Renal cortex interstitium (tissue), 11 donors: ENCODE data around the gene DHX58. TPM values are rescaled to one million over a fixed set of nuclear protein-coding genes. Genes with fewer than 3 reads are reported as not detected.

Experiments used
- DNase-seq, 11 donors: peaks; one replicate each; pipeline ENCODE4 v3.0.0-alpha.2; 2013; ENCODE audit warnings: low read depth in 9 of 11, low spot score in 4 of 11; ENCODE audit errors: extremely low read depth in 1 of 11
- polyA plus RNA-seq, 3 donors: library from polyadenylated mRNA; unstranded; fragments of 120-200 nt; gene quantifications; one replicate each; pipeline ENCODE4 v1.2.1, GENCODE V29; 2013; ENCODE audit not compliant: insufficient read length in 3 of 3

DHX58 gene
- polyA plus RNA-seq, 3 donors: 7.1 to 13.3 (median 7.1) TPM

DNA sequence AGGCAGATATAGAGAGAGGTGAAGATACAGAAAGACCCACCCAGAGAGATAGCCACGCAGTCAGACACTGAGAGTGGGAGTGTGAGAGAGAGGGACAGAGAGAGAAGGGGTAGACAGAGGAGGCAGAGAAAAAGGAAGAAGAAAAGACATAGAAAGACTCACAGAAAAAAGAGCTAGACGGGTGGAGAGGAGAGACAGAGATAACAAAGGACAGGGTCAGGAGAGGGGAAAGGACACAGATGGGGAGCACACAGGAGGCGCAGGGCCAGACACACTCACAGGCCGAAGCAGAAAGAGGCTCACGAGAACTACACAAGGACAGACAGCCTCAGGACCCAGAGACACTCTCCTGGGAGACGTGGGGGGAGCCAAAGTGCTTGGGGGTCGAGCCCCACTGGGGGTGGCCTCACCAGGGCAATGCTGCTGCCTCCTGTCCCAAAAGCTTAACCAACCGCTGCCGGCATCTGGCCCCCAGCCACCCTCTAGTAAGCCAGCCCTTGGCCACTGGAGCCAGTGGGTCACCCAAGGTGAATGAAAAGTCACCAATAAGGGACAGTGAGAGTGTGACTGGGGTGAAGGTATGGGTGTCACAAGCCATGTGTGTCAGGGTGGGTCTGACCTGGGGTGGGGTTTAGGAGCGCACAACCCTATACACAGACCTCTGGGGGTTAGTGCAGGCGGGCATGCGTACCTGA, 18.0 kb downstream of the DHX58 start:
- no peak for DNase-seq

- no peak for DNase-seq
Measured at GRCh38 chr17:42092939-42093338, 19.6 kb downstream of the DHX58 start.

GRCh38 chr17:42090964-42091790, 21.3 kb downstream of the DHX58 start:
- no peak for DNase-seq

- no peak for DNase-seq
Measured at GRCh38 chr17:42088736-42089135, 23.8 kb downstream of the DHX58 start.

GRCh38 chr17:42087736-42088705, 24.5 kb downstream of the DHX58 start:
- DNase-seq: no peak

- DNase-seq: no peak
Measured at GRCh38 chr17:42087042-42087701, 25.3 kb downstream of the DHX58 start.

DNA sequence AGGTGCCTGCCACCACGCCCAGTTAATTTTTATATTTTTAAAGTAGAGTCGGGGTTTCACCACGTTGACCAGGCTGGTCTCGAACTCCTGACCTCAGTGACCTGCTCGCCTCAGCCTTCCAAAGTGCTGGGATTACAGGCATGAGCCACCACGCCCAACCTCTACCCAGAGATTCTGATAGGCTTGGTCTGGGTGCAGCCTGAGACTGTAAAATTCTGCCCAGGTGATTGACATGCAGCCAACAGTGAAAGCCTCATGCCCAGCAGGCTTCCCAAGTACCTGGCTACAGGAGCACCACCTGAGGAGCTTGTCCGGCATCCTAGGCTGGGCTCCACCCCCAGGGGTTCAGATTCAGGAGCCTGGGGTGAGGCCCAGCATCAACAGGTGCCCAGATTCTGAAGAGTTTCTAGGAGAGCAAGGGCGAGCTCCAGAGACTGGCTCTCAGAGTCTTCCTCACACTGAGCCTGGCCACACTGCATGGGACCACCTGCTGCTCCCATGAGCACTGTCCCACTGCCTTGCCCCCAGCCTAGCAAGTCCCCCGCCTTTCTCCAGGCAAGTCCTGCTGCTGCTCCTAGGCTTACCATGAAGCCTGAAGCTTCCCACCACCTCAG, 30.9 kb downstream of the DHX58 start:
- DNase-seq: no peak

GRCh38 chr17:42079541-42079940, 33.0 kb downstream of the DHX58 start:
- DNase-seq: no peak

DNA sequence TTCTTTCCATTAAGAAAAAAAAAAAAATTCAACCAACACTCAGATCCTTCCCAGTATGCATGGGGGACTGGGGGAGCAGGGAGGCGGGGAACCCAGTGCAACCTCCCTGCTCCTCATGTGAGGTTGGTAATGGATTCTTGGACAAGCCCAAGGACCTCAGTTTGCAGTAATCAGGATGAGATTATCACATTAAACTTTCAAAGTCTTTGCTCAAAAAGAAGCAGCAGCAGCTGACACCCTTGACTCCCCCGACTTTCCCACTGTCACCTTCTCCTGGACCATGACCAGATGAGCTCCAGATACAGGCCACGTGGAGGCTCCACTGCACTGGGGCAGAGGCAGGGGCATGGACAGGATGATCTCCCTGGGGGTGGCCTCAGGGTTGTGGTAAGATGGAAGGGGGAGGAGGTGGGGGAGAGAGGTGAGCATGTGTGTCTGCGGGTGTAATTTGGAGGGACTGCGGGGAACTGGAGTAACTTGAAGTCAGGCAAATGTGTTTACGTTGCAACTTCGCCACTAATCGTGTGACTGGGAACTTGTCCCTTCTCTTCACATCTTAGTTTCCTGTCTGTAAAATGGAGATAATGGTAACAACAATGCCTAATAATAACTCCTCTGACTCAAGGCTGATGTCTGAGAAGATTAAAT, 34.0 kb downstream of the DHX58 start:
- DNase-seq: no peak

DNA sequence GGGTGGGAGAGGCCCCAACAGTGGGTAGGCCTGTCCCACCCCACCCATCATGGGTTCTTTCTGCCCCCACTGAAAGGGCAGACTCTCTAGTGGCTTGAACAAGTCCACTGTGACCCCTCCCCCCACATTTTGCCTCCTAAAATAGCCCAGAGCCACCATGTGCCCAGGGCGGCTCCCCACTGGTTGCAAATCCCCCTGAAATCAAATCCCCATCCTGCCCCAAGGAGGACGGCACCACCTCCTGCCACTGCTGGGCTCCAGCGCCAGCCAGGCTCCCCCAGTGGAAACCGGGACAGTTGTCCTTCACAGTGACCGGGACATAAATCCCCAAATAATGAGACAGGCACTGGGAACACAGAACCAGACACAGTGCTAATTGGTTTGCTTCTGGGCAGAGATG, 34.8 kb downstream of the DHX58 start:
- DNase-seq: no peak

GRCh38 chr17:42076797-42077559, 35.5 kb downstream of the DHX58 start:
- no peak for DNase-seq

- DNase-seq: no peak
Measured at GRCh38 chr17:42075789-42076188, 36.7 kb downstream of the DHX58 start.

DNA sequence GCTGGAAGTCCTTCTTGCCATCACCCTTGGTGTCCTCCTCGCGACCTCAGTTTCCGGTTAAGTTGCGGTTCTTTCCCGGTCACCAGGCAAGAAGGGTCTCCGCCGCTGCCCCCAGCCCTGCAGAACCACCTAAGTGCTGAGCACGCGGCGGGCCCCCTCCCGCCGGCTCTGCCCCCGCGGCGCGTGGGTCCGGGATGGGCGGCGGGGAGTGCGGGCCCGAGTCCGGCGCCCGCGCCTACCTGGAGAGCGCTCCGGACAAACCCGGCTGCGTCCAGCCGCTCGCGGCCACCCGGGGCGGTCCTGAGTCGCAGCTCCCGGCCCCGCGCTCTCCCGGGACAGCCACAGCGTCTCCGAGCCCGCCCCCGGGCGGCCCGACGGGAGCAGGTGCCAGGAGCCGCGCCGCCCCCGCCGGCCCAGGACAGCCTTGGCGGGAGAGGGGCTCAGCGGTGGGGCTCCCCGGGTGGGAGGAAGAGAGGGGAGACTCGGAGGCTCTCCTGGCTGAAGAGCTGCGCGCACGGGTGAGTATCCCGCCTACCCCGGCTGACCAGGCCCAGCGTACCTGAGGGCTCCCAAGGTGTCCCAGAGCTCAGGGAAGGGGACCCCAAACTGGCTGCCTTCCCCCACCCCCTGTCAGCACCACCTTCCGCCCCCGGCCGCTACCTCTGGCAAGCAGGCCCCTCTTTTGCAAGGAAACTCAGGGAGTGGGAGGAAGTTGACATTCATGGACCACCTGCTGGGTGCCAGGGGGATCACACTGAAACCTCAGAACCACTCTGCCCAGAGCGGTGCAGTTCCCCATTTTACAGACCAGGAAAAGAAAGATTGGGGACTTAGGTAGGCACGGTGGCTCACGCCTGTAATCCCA, 40.0 kb downstream of the DHX58 start:
- no peak for DNase-seq

DNA sequence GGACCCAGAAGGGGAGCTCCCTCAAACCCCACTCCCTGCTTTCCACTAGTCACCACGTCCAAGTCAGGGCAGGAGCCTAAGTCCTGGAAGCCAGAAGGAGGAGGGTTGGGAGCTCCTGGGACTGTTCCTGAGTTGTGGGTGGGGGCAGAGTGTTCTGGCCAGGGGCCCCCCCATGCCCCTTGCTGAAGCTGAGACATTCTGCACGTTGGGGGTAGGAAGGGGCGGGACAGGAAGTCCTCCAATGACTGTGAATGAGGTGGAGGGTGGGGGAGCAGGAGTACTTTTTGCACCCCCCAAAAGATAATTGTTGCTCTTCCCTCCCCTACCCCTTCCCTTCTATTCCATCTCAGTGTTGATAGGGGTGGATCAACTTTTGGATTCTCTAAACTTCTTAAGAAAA, 40.7 kb downstream of the DHX58 start:
- no peak for DNase-seq

DNA sequence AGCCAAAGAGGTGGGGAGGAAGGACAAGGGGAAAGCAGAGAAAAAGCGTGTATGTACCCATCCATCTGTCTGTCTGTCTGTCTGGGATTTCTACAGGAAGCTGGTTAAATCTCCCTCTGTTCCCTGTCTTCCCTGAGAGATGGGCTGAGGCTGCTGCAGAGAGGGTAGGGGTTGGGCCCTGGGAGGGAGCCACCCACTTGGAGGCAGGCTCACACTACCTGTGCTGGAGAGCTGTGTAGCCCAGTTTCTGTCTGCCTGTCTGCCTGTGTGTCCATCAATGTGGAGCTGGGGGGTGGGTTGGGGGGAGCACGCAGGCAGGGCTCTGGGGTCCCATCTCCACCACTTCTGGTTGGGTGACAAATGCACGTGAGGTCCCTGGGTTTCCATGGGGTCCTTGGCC, 43.5 kb downstream of the DHX58 start:
- no peak for DNase-seq

DNA sequence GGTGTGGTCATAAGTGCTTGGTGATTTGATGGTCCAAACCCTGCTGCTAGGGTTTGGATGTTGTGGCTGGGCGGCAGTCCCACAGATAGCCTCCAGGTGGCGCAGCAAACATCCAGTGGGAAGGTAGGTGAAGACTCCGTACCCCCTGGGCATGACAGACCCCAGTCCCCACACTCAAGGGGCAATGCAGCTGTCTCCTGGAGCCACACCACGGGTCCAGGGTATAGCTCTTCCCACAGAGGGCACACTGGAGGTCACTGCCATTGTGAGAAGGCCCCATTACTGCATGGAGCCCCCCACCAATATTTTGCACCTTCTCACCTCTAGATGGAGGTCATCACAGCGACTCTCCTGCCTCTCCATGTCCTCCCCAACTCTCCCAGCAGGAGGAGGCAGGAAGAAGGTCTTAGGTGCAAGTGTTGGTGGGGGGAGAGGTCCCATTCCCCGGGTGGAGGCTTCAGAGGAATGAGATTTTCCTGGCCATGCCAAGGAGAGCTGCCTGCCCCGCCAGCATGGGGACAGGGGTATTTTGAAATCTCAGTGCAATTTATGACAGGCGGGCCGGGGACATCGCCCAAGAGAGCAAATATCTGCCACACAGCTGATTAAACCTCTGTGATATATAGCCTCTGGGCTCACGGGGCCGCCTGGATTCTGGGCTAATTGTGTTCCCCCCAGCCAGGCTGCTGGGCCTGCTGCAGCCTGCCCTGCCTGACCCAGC, 45.0 kb downstream of the DHX58 start:
- peak in 1 of 11 donors; percentile 58 for DNase-seq
